GM21528 (cell line): ENCODE results near the gene PLSCR5.

ENCODE experiments used
- ATAC-seq: cut with Tn5 transposase; IDR thresholded peaks from one replicate; pipeline ENCODE4 v1.9.1; 2021; ENCODE audit warnings: mild to moderate bottlenecking, moderate library complexity; ENCODE audit not compliant: unreplicated experiment, low FRiP score

Gene PLSCR5

DNA sequence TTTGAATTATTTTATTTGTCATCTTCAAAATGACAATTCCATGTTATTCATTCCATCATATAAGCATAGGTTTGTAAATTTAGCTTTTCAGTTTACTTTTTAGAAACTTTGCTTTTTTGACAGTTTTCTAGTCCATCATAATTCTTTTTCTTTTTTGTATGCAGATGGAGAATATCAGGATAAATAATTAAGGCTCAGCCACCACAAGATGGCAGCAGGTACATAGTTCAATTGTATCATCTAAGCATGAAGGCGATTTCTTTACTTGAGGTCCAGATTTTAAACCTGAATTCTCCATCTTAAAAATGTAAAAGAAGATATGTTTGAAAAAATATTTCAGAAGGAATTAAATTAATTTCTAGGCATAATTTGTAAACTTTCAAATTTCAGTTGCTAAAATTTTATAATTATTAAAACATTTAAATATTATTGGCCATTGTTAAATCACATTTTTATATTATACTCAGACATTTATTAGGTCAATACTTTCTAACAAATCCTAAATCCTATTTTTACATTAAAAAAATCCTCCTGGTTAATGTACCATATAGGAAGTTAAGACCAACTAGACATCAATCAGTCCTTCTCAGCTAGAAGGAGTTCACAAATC lies 15.1 kb downstream of the PLSCR5 start:
- no peak for ATAC-seq

DNA sequence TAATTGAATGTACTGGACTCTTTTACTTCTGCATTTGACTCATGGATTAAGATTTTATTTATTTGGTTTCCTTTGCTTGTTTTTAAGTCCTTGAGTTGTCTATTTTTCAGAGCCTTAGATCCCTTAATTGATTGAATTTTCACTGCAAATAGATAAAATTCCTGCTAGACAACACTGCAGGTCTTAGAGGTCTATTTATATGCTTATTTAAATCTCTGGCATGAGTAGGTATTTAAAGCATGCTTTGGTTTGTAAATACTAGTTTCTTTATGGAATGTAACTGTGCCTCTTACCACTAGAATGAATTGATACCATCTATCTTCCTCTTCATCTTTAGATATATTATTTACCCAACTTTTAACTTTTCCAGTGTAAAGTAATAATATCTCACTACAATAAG lies 20.0 kb downstream of the PLSCR5 start:
- ATAC-seq: no peak

DNA sequence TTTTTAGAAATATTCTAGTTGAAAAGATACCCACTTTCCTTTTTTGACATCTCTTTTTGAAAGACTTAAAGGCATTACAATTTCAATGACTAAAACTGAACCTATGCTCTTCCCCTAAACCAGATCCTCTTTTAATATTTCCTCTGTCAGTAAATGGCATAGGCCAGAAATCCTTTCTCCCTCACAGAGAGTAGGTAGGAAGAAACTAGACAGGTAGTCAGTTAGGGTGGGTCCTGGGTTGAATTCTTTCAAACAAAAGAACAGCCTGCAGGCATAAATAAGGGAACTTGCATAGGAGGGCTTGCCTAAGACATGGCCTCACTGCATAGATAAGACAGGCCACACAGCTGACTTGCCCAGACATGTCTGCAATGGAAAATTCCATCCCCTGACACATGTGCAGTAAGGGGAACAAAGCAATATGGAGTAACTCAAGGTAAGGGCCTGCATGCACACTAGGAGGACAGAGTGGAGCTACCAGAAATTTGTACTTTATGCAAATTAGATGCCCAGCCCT lies 23.1 kb downstream of the PLSCR5 start:
- no peak for ATAC-seq

DNA sequence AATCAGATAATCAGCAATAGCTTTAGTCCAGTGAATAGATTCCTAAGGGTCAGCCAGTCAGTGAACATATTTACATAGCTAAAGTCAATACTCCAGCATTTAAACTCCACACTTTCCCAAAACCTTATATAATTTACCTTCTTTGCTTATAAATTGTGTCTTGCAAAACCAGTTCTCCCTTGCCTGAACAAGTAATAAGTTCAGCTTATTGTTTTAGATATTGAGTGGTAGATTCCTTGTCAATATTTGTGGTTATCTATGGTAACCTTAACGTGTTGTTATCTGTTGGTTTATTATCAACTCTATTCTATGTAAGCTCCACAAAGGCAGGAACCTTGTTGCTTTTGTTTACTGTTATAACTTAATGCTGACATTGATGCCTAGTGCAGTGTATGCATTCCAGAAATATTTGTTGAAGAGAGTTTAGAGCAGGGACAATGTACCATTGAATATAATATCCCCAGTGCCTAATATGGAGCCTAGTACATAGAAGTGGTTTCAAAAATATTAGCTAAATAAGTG lies 24.0 kb downstream of the PLSCR5 start:
- ATAC-seq: no peak

DNA sequence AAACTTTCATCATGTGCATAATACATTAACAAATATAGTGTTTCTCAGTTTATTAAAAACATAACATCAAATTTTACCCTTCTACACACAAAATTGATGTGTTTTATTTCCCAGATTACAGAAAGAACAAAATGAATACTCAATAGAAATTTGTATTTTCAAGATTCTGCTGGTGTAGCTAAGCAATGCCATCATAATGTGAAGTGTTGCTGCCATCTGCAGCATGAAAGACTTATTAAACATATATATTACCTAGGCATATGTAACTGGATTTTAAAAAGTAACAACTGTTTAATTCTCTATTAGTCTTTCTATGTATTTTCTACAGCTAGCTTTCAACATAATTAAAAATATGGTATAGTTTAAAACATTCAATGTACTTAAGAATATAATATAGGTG lies 27.5 kb downstream of the PLSCR5 start:
- peak; percentile 52 for ATAC-seq

- ATAC-seq: no peak
Measured at GRCh38 chr3:146575636-146576035, 29.5 kb downstream of the PLSCR5 start.

DNA sequence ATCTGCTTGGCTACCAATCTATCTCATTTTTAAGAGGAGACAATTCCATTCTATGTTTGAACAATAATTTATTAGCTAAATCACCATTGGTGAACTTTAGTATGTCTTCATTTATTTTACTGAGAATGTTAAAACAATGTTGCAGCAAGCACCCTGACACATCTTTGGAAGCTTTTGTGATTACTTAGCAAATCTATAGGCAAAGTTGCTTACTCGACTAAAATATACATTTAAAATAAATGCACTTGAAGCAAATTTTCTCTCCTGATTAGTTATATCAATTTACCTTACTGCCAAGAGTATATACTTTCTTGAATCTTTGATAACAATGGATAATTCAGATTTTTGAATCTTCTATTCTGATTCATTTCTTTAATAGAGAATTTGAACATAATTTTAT lies 31.0 kb downstream of the PLSCR5 start:
- ATAC-seq: no peak

DNA sequence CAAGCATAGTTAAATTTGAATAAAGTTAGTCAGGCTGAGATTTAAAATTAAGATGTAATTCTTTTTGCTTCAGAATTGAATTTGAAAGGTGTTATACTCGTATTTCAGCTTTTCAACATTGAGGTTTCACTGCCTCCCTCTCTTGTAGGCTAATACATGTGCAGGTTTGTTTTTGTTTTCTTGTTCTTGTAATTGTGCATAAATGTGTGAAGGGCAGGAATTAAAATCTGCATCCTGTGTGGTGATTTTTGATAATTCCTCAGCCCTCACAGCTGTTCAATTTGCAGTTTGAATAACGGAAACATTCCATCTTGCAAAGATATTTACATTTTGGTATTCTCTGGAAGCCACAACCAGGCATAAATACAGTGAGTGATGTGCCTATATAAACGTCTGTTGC lies 35.8 kb downstream of the PLSCR5 start:
- ATAC-seq: no peak

DNA sequence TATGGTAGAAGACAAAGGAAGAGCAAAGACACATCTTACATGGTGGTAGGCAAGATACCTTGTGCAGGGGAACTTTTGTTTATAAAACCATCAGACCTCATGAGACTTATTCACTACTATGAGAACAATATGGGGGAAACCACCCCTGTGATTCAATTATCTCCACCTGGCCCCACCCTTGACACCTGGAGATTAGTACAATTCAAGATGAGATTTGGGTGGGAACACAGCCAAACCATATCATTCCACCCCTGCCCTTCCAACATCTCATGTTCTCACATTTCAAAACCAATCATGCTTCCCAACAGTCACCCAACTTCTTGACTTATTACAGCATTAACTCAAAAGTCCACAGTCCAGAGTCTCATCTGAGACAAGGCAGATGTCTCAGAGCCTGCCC lies 39.0 kb downstream of the PLSCR5 start:
- ATAC-seq: no peak

- ATAC-seq: no peak
Measured at GRCh38 chr3:146561879-146562278, 43.3 kb downstream of the PLSCR5 start.

DNA sequence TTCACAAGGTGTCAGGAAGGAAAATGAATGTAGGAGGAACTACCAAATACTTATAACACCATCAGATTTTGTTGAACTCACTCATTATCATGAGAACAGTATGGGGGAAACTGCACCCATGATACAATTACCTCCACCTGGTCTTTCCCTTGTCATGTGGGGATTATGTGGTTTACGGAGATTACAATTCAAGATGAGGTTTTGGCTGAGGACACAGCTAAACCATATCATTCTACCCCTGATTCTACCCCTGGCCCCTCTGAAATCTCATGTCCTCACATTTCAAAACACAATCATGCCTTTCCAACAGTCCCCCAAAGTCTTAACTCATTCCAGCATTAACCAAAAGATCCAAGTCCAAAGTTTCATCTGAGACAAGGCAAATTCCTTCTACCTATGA lies 43.7 kb downstream of the PLSCR5 start:
- no peak for ATAC-seq

- ATAC-seq: no peak
Measured at GRCh38 chr3:146560678-146561077, 44.5 kb downstream of the PLSCR5 start.

DNA sequence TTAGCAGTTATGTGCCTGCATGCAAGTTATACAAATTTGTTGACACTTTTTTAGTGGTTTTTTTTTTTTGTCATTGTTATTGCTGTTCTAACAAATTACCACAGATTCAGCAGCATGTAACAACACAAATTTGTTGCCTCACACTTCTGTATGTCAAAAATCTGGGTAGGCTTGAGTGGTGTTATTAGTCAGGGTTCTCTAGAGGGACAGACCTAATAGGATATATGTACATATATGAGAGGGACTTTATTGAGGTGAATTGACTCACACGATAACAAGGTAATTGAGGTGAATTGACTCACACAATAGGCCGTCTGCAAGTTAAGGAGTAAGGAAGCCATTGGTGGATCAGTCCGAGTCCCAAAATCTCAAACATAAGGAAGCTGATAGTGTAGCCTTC lies 45.8 kb downstream of the PLSCR5 start:
- no peak for ATAC-seq

DNA sequence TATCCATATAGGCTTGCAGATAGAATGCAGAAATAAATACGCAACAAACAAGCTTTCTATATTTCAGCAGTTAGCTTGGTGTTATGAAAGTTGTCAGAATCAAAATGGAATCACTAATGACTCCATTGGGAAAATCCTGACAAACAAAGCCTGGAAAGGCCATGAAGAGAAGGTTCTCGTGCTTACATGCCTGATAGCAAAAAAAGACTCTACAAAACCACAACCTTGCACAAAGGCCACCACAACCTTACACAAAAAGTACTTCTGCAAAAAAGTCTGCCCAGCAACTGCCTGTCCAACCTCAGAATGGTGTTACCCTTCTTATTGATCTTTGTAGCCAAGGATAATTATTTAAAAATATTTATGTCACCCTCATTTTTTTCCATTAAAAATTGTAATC lies 46.4 kb downstream of the PLSCR5 start:
- ATAC-seq: no peak

DNA sequence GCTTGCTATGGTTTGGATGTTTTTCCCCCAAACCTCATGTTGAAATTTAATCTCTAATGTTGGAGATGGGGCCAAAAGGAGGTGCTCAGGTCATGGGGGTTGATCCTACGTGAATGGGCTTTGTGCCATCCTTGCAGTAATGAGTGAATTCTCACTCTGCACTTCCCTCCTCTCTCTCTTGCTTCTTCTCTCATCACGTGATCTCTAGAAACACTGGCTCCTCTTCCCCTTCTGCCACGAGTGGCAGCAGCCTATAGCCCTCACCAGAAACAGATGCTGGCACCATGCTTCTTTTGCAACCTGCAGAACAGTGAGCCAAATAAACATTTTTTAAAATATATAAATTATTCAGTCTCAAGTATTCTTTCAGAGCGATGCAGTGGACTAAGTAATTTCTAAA lies 47.4 kb downstream of the PLSCR5 start:
- ATAC-seq: no peak

- ATAC-seq: no peak
Measured at GRCh38 chr3:146555311-146555710, 49.8 kb downstream of the PLSCR5 start.

- no peak for ATAC-seq
Measured at GRCh38 chr3:146554151-146554760, 50.9 kb downstream of the PLSCR5 start.

GRCh38 chr3:146550743-146551510 lies 54.2 kb downstream of the PLSCR5 start:
- peak; percentile 92 for ATAC-seq

DNA sequence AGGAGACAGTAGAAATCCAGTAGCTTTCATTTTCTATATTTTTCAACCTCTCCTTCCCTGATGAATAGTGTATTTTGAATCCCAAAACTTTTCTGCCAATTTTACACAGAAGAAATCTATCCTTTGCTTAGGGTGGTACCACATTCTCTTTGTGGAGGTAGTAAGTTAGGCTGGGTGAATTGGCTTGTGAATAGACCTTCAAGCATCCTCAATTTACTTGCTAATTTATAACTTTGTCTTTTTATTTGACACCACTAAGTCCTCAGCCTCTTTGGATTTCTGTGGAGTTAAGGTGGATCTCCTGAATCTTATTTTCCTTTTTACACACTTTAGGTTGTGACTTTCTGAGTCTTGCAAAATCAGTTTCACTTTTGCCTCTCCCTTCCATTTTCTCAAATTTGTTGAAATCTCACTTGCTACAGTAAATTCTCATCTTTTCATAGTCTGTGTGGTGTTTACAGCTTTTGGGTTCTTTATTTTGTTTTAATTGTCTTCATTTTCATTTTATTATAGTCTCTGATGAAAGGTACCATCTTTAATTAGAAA lies 55.0 kb downstream of the PLSCR5 start:
- no peak for ATAC-seq

DNA sequence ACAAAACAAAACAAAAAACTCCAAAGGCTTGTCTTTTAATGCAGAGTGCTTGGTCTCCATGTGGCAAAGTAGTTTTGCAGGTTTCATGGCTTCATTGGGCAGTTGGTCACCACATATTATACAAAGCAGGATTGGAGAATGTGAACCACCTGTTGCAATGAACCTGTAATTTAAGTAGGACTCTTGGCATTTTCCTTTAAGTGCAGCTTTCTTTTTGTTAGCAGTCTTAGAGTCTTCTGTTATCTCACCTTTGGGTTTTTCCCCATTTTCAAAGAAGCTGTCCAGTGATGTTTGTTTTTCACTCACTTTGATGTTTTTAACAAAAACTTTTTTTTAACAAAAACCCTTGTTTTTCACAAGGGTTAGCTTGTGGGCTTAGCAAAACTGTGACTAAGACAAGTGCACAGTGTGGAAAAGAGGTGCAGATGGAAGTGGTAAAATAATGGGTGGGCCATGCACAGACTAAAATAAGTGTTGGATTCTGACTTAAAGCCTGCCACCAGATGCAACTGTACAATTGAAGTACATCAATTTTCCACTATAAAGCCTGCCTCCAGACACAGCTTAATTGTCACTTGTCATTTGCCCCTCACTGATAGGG lies 57.8 kb downstream of the PLSCR5 start:
- ATAC-seq: no peak
